GM21737 (cell line): ENCODE measurements around the gene FXYD5.
A peak's percentile ranks its signal among the peaks of the same experiment; 100 is the strongest.

ENCODE experiments used
- ATAC-seq: cut with Tn5 transposase; IDR thresholded peaks from one replicate; pipeline ENCODE4 v1.9.1; 2021; ENCODE audit warnings: mild to moderate bottlenecking, moderate library complexity; ENCODE audit not compliant: unreplicated experiment

Gene FXYD5

DNA sequence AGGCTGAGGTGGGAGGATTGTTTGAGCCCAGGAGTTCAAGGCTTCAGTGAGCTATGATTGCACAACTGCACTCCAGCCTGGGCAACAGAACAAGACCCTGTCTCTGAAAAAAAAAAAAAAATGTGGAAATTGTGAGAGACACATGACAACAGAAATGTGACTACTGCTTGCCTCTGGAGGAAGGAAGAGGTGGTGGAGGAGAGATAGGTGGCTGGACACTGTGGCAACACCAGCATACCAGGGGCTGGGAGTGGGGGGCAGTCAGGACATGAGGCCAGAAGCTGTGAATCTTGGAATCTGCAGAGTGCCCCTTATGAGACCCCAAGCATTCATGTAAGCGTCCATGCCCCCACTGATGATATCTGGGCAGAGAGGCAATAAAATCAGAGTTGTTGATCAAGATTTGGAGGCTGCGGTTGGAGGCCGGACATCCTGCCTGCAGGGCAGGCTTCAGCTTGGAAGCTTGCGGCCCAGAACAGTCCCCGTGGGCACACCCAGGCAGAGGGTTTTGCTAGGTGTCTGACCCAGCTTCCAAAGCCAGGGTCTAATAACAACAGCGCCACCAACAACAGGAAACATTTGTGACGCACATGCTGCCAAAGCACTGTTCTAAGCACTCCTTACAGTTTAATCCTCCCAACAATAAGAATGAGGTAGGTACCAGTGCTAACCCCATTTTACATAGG is 57.2 kb downstream of the FXYD5 start:
- no peak for ATAC-seq

DNA sequence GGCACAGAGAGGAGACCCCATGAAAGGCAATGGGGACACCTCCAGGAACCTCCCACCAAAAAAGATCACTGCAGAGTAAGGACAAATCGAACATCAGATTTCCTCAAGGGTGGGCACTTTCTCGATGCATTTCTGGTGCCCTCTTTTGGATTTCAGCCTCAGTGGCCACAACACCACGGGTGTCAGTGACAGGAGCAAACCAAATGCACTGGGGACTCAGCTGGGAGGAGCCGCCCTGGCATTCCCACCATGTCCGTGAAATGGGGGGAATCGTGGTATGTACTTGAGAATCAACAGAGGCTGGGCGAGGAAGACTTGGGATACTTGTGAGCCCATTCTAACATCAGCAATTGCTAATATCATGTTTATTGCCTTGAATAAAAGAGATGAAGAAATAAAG is 57.7 kb downstream of the FXYD5 start:
- no peak for ATAC-seq

DNA sequence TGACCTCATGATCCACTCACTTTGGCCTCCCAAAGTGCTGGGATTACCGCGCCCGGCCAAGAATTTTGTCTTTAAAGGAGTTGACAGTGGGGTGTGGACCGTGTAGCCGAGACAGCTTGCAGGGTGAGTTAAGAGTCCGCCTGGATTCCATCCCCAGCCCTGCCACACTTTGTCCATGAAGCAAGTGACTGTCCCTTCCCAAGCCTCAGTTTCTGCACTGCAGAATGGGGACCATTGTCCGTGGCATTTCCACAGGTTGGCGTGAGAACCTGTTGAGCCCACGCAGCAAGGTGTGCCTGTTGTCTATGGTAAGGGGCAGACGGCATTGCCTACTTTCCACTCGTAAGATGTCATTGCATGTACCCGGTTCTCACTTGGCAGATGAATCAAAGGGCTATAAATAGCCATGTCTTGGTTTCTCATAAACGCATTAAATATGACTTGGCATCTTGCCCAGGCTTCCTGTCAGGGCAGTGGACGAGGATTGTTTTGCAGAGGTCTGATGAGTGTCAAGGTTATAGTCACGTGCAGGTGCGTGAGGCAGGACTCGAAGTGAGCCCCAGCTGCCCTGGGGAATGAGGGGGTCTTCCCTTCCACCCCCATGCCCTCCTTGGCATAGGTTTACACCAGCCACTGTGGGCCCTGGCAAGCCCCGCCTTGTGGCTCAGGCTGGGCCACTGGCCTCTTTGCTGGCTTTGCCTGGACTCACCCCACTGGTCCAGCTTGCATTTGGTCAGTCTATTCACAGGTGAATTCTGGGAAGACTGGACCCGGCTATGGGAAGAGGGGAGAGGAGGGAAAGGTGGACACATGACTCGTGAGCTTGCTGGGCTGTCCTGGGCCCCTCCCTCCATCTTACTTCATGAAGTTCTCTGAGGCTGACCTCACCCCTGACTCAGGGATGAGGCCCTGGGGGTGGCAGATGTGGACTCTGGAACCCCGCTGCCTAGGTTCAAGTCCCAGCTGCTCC is 59.4 kb downstream of the FXYD5 start:
- peak; percentile 55 for ATAC-seq

DNA sequence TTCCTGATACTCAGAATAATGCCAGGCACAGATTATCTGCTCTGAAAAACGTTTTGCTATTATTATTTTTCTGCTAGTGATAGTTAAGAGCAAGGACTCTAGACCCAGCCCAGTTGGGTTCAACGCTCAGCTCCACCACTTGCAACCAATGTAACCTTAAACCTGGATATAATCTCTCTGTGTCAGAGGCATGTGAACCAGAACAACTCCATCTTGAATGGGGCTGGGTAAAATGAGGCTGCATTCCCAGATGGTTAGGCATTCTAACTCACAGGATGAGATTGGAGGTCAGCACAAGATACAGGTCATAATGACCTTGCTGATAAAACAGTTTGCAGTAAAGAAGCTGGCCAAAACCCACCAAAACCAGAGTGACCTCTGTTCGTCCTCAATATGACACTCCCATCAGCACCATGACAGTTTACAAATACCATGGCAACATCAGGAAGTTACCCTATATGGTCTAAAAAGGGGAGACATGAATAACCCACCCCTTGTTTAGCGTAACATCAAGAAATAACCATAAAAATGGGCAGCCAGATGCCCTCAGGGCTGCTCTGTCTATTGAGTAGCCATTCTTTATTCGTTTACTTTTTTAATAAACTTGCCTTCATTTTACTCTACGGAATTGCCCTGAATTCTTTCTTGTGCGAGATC is 60.4 kb downstream of the FXYD5 start:
- ATAC-seq = no peak

DNA sequence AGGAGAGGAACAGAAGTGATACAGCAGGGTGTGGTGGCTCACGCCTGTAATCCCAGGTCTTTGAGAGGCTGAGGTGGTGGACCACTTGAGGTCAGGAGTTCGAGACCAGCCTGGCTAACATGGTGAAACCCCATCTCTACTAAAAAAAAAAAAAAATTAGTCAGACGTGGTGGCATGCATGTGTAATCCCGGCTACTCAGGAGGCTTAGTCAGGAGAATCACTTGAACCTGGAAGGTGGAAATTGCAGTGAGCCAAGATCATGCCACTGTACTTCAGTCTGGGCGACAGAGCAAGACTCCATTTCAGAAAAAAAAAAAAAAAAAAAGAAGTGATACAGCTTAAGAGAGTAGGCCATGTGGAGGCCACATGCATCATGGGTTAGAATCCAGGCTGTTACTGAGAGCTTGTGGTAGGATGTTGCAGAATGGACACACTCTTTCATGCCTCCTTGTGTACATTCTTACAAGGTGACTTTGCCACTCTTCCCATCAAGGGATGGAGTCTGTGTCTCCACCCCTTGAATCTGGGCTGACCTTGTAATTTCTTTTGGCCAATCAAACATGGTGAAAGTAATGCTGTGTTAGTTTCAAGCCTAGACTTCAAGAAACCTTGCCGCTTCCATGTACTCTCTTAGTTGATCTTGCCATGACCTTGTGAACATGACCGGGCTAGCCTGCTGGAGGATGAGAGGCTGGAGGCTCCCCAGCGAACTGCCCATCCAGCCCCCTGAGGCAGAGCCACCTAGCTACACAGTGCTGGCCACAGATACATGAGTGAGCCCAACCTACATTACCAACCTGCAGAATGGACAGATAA is 61.7 kb downstream of the FXYD5 start:
- no peak for ATAC-seq

DNA sequence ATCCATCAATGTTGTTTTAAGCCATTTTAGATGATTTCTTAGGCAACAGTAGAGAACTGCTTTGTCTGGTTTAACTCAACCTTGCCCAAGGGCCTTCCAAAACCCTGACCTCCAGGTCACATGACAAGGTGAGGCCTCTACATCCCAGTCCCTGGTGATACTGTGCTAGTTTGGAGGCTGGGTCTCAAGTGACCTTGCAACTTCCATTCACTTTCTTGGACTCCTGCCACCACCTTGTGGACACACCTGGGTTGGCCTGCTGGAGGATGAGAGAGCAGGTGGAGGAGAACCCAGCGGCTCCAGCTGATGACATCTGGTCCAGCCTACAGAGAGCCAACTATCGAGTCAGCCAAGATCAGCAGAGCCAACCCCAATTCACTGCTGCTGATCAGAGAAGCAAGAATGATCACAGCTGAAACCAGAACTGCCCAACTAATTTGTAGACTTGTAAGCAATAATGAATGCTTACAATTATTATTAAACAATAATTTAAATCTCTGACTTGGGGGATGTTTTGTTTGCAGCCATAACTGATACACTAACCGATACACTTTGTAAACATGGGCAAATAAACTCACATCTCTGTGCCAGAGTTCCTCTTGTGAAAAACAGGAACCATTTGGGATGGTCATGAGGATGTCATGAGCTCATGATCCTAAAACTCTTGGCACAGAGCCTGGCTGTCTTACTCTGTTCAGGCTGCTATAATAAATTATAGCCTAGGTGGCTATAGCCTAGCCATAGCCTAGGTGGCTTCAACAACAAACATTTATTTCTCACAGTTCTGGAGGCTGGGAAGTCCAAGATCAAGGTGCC is 62.5 kb downstream of the FXYD5 start:
- no peak for ATAC-seq

DNA sequence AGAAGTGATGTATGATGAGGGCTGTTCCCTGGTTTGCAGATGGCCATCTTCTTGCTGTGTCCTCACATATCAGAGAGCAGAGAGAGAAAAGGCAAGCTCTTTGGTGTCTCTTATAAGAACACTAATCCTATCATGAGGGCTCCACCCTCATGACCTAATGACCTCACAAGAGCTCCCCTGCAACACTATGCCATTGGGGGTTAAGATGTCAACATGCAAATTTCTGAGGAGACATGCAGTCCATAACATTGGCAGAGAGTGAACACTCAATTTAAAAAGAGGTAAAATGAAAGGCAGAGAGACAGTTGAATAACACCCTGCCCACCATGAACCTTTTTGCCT is 63.1 kb downstream of the FXYD5 start:
- ATAC-seq = no peak

DNA sequence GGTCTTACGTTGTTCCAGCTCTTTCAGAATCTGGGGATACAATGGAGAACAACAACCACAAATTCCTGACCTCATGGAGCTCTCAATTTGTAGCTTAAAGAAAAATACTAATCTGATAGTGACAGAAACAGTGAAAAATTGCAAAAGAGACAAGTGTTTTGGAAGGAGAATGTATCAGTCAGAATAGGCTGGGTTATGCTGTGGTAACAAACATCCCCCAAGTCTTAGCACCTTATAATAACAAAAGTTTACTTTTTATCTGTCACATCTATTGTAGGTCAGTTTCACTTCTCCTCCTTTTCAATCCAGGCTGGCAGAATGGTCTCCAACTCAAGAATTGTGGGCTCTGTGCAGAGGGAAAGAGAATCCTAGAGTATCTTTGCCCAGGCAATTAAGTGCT is 64.5 kb downstream of the FXYD5 start:
- ATAC-seq = no peak
